K562 (cell line): Measurements from ENCODE around the gene ANO1. TPM values are rescaled to one million over a fixed set of nuclear protein-coding genes. Genes with fewer than 3 reads are reported as not detected.
A peak's percentile ranks its signal among the peaks of the same experiment; 100 is the strongest.

Experiments
- ARID3A ChIP-seq: IDR thresholded peaks from 2 replicates; pipeline ENCODE4 v1.6.1; 2012; ENCODE audit warnings: low read depth, low read length, improper control_type of control experiment, borderline replicate concordance
- ATF1 ChIP-seq, 2 experiments: fragments of 450-650 bp in 1 of 2; IDR thresholded peaks; 2 replicates each; pipeline ENCODE4 v1.6.1; 2016; ENCODE audit warnings: missing compliant biosample characterization in 1 of 2, missing genetic modification characterization in 1 of 2
- CREB5 ChIP-seq: fragments of 250-450 bp; sonication (Bioruptor Pico); IDR thresholded peaks from 2 replicates; pipeline ENCODE4 v1.5.0; 2020; ENCODE audit warnings: mild to moderate bottlenecking
- FOSL1 ChIP-seq: fragments of 200-800 bp; sonication (Bioruptor generic); conservative IDR thresholded peaks from 2 replicates; pipeline ENCODE4 v1.6.1; 2016; ENCODE audit warnings: missing genetic modification characterization, missing compliant biosample characterization
- HDAC3 ChIP-seq: fragments of 450-650 bp; IDR thresholded peaks from 2 replicates; pipeline ENCODE4 v1.6.1; 2018; ENCODE audit warnings: borderline replicate concordance, mild to moderate bottlenecking, moderate library complexity; ENCODE audit not compliant: partially characterized antibody
- ID3 ChIP-seq, 2 experiments: fragments of 250-450 bp in 1 of 2; fragments of 450-650 bp in 1 of 2; sonication (Bioruptor Pico) in 1 of 2; IDR thresholded peaks; 2 replicates each; pipeline versions ENCODE4 v1.6.1 to v1.8.0; 2016 to 2021; ENCODE audit warnings: mild to moderate bottlenecking in 2 of 2, moderate library complexity in 2 of 2, missing compliant biosample characterization in 1 of 2, missing genetic modification characterization in 1 of 2
- PHF8 ChIP-seq: fragments of 200-600 bp; sonication (generic); IDR thresholded peaks from 2 replicates; pipeline ENCODE4 v1.6.1; 2012; ENCODE audit warnings: mixed run types, mild to moderate bottlenecking, inconsistent platforms, low read length, moderate library complexity, borderline replicate concordance
- RFX1 ChIP-seq: fragments of 450-650 bp; IDR thresholded peaks from 2 replicates; pipeline ENCODE4 v1.6.1; 2016; ENCODE audit warnings: mild to moderate bottlenecking, moderate library complexity
- TFAM ChIP-seq: fragments of 250-450 bp; sonication (Bioruptor Pico); conservative IDR thresholded peaks from 2 replicates; pipeline ENCODE4 v1.5.0; 2021; ENCODE audit warnings: mild to moderate bottlenecking, moderate library complexity
- TFAP4 ChIP-seq: sonication (generic); formaldehyde crosslinking; IDR thresholded peaks from 2 replicates; pipeline ENCODE4 v1.8.0; 2022; ENCODE audit warnings: missing genetic modification reagents, mild to moderate bottlenecking, moderate library complexity, borderline replicate concordance
- ZNF140 ChIP-seq: fragments of 250-450 bp; sonication (Bioruptor Pico); IDR thresholded peaks from 2 replicates; pipeline ENCODE4 v1.8.0; 2021; ENCODE audit warnings: moderate library complexity, mild to moderate bottlenecking, inconsistent platforms
- ZNF224 ChIP-seq: sonication (generic); formaldehyde crosslinking; IDR thresholded peaks from 2 replicates; pipeline ENCODE4 v1.8.0; 2022; ENCODE audit warnings: mild to moderate bottlenecking, missing genetic modification reagents
- ZNF584 ChIP-seq: fragments of 200-800 bp; sonication (Bioruptor generic); IDR thresholded peaks from 2 replicates; pipeline ENCODE4 v1.6.1; 2016; ENCODE audit warnings: low read depth, mild to moderate bottlenecking, missing genetic modification characterization, missing compliant biosample characterization
- ZNF644 ChIP-seq: fragments of 200-800 bp; sonication (Bioruptor generic); IDR thresholded peaks from 2 replicates; pipeline ENCODE4 v1.6.1; 2016; ENCODE audit warnings: low read depth, missing genetic modification characterization, missing compliant biosample characterization
- polyA plus RNA-seq, 8 experiments: library from polyadenylated mRNA; depleted of rRNA in 4 of 8; stranded (reverse) in 5 of 8; unstranded in 3 of 8; fragments of >200 nt; fragmentation: Nextera tagmentation in 2 of 8; fragmentation: Illumina TruSeq in 1 of 8; extraction: Ambion mirVana in 2 of 8; extraction: Trizol in 1 of 8; gene quantifications; 2 replicates each; pipeline versions ENCODE4 v1.2.1 to v1.2.3, GENCODE V29; 2011 to 2014; ENCODE audit warnings: inconsistent platforms in 1 of 8, missing spikeins in 1 of 8
- total RNA-seq, 7 experiments: library from RNA; depleted of rRNA in 6 of 7; stranded (reverse); fragments of >200 nt in 6 of 7; fragmentation: Illumina TruSeq in 2 of 7; extraction: Trizol in 2 of 7; gene quantifications; 2 replicates each; pipeline versions ENCODE4 v1.2.1 to v1.2.3, GENCODE V29; 2011 to 2021; ENCODE audit warnings: low replicate concordance in 1 of 7
- TF ChIP-seq, protein P1 (sequence below): fragments of 450-650 bp; IDR thresholded peaks from 2 replicates; pipeline ENCODE4 v1.6.1; 2017; ENCODE audit warnings: antibody characterized with exemption, mild to moderate bottlenecking

The ANO1 gene
- total and polyA plus RNA-seq, 9 of the 15 experiments (the other 6 are each of a cell fraction or from before 2014, with no cell fraction given): not detected

DNA sequence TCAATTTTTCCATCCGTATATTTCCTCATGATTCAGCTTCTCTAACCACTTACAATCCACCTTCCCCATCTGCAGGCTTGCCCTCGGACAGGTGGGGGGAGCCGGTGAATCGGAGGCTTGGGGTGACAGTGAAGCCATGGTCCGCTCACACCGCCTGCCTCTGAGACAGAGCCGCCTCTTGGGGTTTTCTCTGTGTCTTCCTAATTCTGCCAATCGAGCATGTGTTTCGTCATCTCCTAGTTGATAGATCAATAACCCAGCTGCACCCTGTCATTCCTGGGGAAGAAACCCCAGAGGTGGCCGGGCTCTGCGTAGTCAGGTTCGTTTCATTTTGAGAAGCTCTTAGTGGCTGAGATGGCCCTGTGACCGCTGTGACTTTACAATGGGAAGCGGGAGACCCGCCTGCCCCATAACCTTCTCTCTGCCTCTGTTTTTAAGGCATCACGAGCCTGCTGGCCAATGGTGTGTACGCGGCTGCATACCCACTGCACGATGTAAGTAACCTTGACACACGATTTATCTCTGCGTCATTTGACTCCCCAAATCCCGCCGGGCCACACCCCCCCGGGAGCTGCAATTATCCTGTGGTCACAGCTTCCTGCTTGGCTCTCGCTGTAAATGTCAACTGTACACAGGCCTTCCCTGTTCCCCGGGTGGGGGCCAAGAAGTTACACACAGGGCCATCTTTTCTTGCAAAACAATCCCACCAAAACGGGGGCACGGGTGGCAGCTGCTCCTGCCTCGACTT, 33.3 kb downstream of the ANO1 start (continued):
- peak; percentile 33; the same call in 1 of the 2 replicates for TF ChIP-seq TFAP4 (CRISPR knock-in tag)
- no peak for TF ChIP-seq ZNF224
- TF ChIP-seq ATF1 (CRISPR knock-in tag; IDR thresholded peaks at IDR 0.05): no peak
- TF ChIP-seq ATF1 (tag; IDR thresholded peaks at IDR 0.05): peak; percentile 88
- TF ChIP-seq ARID3A: 0 out of 2 replicates have a peak, but pooled peaks have one; percentile 17
- TF ChIP-seq FOSL1 (tag): 0 out of 2 replicates have a peak, but pooled peaks have one; percentile 25
- TF ChIP-seq RFX1: no peak
- no peak for TF ChIP-seq CREB5
- TF ChIP-seq ZNF140 (CRISPR knock-in tag): no peak
- no peak for TF ChIP-seq HDAC3
- no peak for TF ChIP-seq TFAM (CRISPR knock-in tag)
- 0 out of 2 replicates have a peak, but pooled peaks have one; percentile 48 for TF ChIP-seq ZNF644 (tag)
- TF ChIP-seq, protein P1, sequence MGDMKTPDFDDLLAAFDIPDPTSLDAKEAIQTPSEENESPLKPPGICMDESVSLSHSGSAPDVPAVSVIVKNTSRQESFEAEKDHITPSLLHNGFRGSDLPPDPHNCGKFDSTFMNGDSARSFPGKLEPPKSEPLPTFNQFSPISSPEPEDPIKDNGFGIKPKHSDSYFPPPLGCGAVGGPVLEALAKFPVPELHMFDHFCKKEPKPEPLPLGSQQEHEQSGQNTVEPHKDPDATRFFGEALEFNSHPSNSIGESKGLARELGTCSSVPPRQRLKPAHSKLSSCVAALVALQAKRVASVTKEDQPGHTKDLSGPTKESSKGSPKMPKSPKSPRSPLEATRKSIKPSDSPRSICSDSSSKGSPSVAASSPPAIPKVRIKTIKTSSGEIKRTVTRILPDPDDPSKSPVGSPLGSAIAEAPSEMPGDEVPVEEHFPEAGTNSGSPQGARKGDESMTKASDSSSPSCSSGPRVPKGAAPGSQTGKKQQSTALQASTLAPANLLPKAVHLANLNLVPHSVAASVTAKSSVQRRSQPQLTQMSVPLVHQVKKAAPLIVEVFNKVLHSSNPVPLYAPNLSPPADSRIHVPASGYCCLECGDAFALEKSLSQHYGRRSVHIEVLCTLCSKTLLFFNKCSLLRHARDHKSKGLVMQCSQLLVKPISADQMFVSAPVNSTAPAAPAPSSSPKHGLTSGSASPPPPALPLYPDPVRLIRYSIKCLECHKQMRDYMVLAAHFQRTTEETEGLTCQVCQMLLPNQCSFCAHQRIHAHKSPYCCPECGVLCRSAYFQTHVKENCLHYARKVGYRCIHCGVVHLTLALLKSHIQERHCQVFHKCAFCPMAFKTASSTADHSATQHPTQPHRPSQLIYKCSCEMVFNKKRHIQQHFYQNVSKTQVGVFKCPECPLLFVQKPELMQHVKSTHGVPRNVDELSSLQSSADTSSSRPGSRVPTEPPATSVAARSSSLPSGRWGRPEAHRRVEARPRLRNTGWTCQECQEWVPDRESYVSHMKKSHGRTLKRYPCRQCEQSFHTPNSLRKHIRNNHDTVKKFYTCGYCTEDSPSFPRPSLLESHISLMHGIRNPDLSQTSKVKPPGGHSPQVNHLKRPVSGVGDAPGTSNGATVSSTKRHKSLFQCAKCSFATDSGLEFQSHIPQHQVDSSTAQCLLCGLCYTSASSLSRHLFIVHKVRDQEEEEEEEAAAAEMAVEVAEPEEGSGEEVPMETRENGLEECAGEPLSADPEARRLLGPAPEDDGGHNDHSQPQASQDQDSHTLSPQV: 0 out of 2 replicates have a peak, but pooled peaks have one; percentile 18
- TF ChIP-seq ID3 (CRISPR knock-in tag; IDR thresholded peaks at IDR 0.05): no peak
- peak; percentile 98 for TF ChIP-seq ID3 (tag; IDR thresholded peaks at IDR 0.05)
- no peak for TF ChIP-seq ZNF584 (CRISPR knock-in tag)
- TF ChIP-seq PHF8: peak; percentile 40; the same call in 1 of the 2 replicates
